DOHH2 (cell line): Measurements from ENCODE around the gene ISL1.

Source experiments
- H3F3A ChIP-seq: fragments of 200-600 bp; sonication (generic), shearing (Covaris generic); 2 replicates; pipeline ENCODE4 v1.6.0; 2016; ENCODE audit warnings: antibody characterized with exemption, mild to moderate bottlenecking; ENCODE audit not compliant: control insufficient read depth, insufficient read depth
- H3K27ac ChIP-seq: fragments of 200-600 bp; sonication (generic); 2 replicates; pipeline ENCODE4 v1.5.1; 2014; ENCODE audit warnings: low read depth, mild to moderate bottlenecking, low read length, moderate library complexity
- H3K27me3 ChIP-seq: fragments of 200-600 bp; sonication (generic); 2 replicates; pipeline ENCODE4 v1.6.1; 2014; ENCODE audit warnings: mild to moderate bottlenecking, low read length, mixed read lengths; ENCODE audit not compliant: control insufficient read depth
- H3K36me3 ChIP-seq: fragments of 200-600 bp; sonication (generic); 2 replicates; pipeline ENCODE4 v1.6.1; 2014; ENCODE audit warnings: mild to moderate bottlenecking, low read length, moderate library complexity, mixed read lengths; ENCODE audit not compliant: control insufficient read depth
- H3K4me1 ChIP-seq: fragments of 200-600 bp; sonication (generic); 2 replicates; pipeline ENCODE4 v1.6.1; 2014; ENCODE audit warnings: mild to moderate bottlenecking, low read length, mixed read lengths; ENCODE audit not compliant: control insufficient read depth
- H3K4me2 ChIP-seq: fragments of 200-600 bp; sonication (generic); 2 replicates; pipeline ENCODE4 v1.6.0; 2014; ENCODE audit warnings: mild to moderate bottlenecking, low read length, moderate library complexity
- H3K4me3 ChIP-seq: fragments of 200-600 bp; sonication (generic); 2 replicates; pipeline ENCODE4 v1.5.1; 2014; ENCODE audit warnings: mild to moderate bottlenecking, low read length, mixed read lengths
- H3K79me2 ChIP-seq: fragments of 200-600 bp; sonication (generic); 2 replicates; pipeline ENCODE4 v1.6.1; 2014; ENCODE audit warnings: mild to moderate bottlenecking, low read length, mixed read lengths; ENCODE audit not compliant: control insufficient read depth
- H3K9me2 ChIP-seq: fragments of 200-600 bp; sonication (generic); replicated peaks from 2 replicates; pipeline ENCODE4 v1.6.1; 2014; ENCODE audit warnings: mild to moderate bottlenecking, low read length, mixed read lengths; ENCODE audit not compliant: control insufficient read depth
- H3K9me3 ChIP-seq: fragments of 200-600 bp; sonication (generic); 2 replicates; pipeline ENCODE4 v1.6.1; 2014; ENCODE audit warnings: antibody characterized with exemption, low read length, mixed read lengths; ENCODE audit not compliant: control insufficient read depth, insufficient read depth
- H4K20me1 ChIP-seq: fragments of 200-600 bp; sonication (generic); 2 replicates; pipeline ENCODE4 v1.6.0; 2014; ENCODE audit warnings: low read depth, mild to moderate bottlenecking, antibody characterized with exemption, low read length, moderate library complexity; ENCODE audit not compliant: control insufficient read depth, insufficient read depth
- EZH2phosphoT487 ChIP-seq: fragments of 200-600 bp; sonication (generic); IDR thresholded peaks from 2 replicates; pipeline ENCODE4 v1.6.1; 2017; ENCODE audit warnings: borderline replicate concordance, mild to moderate bottlenecking, antibody characterized with exemption, low read length, moderate library complexity, mixed read lengths
- TF ChIP-seq, protein P1 (sequence below): fragments of 200-600 bp; sonication (generic); IDR thresholded peaks from one replicate; pipeline ENCODE4 v1.5.1; 2014; ENCODE audit warnings: antibody characterized with exemption, mild to moderate bottlenecking, low read depth, low read length; ENCODE audit not compliant: poor library complexity, severe bottlenecking

Gene ISL1

GRCh38 chr5:51399643-51400006, 16.4 kb downstream of the ISL1 start:
- Histone ChIP-seq H3K9me2 (no peaks in the 10 kb centered on the region), H3K9me3 (no peaks in the 10 kb centered on the region), H3K27me3 (peaks cover 14% of the 10 kb centered on the region), H3F3A (no peaks in the 10 kb centered on the region), H3K79me2 (no peaks in the 10 kb centered on the region), H3K36me3 (no peaks in the 10 kb centered on the region), H3K4me3 (no peak overlapping the region), H3K4me1 (no peaks in the 10 kb centered on the region), H4K20me1 (no peaks in the 10 kb centered on the region), H3K27ac (no peak overlapping the region), H3K4me2 (no peak overlapping the region)
- TF ChIP-seq, protein P1, sequence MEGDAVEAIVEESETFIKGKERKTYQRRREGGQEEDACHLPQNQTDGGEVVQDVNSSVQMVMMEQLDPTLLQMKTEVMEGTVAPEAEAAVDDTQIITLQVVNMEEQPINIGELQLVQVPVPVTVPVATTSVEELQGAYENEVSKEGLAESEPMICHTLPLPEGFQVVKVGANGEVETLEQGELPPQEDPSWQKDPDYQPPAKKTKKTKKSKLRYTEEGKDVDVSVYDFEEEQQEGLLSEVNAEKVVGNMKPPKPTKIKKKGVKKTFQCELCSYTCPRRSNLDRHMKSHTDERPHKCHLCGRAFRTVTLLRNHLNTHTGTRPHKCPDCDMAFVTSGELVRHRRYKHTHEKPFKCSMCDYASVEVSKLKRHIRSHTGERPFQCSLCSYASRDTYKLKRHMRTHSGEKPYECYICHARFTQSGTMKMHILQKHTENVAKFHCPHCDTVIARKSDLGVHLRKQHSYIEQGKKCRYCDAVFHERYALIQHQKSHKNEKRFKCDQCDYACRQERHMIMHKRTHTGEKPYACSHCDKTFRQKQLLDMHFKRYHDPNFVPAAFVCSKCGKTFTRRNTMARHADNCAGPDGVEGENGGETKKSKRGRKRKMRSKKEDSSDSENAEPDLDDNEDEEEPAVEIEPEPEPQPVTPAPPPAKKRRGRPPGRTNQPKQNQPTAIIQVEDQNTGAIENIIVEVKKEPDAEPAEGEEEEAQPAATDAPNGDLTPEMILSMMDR, result no peak
- no peak for TF ChIP-seq EZH2phosphoT487

DNA sequence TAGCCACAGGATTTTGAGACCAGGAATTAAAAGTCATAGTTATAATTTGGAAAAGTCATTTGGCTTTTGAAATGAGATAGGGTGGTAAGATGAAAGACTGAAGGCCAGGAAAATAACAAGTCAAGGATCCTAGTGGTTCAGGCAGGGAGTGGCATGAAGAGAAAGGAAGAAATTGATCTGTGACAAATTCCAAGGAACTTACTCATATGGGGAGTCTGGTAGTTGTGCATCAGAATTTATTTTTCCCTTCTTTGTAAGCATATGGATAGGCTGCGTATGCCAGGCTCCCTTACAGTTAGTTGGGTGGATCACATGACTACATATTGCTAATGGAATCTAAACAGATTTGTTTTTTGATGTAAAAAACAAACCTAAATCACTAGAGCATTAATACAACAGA, 21.0 kb downstream of the ISL1 start:
- no peaks in the 10 kb centered on the region for H3K27me3 ChIP-seq
- H3K9me3 ChIP-seq, result no peaks in the 10 kb centered on the region
- no peak overlapping the region for H3K4me3 ChIP-seq
- H3K4me2 ChIP-seq, result no peak overlapping the region
- no peaks in the 10 kb centered on the region for H3F3A ChIP-seq
- H3K27ac ChIP-seq, result no peak overlapping the region
- H4K20me1 ChIP-seq, result no peaks in the 10 kb centered on the region
- H3K36me3 ChIP-seq, result no peaks in the 10 kb centered on the region
- no peaks in the 10 kb centered on the region for H3K4me1 ChIP-seq
- H3K9me2 ChIP-seq, result no peaks in the 10 kb centered on the region
- TF ChIP-seq EZH2phosphoT487, result no peak
- TF ChIP-seq, protein P1, result no peak
- H3K79me2 ChIP-seq, result no peaks in the 10 kb centered on the region

GRCh38 chr5:51411921-51412325, 28.7 kb downstream of the ISL1 start:
- Histone ChIP-seq H3F3A (no peaks in the 10 kb centered on the region), H3K79me2 (no peaks in the 10 kb centered on the region), H4K20me1 (no peaks in the 10 kb centered on the region), H3K27ac (no peak overlapping the region), H3K9me2 (no peaks in the 10 kb centered on the region), H3K4me1 (no peaks in the 10 kb centered on the region), H3K4me3 (no peak overlapping the region), H3K4me2 (no peak overlapping the region), H3K9me3 (no peaks in the 10 kb centered on the region), H3K36me3 (no peaks in the 10 kb centered on the region), H3K27me3 (peaks cover 4% of the 10 kb centered on the region; the same call in 1 of the 2 replicates)
- TF ChIP-seq, protein P1, result no peak
- no peak for TF ChIP-seq EZH2phosphoT487

DNA sequence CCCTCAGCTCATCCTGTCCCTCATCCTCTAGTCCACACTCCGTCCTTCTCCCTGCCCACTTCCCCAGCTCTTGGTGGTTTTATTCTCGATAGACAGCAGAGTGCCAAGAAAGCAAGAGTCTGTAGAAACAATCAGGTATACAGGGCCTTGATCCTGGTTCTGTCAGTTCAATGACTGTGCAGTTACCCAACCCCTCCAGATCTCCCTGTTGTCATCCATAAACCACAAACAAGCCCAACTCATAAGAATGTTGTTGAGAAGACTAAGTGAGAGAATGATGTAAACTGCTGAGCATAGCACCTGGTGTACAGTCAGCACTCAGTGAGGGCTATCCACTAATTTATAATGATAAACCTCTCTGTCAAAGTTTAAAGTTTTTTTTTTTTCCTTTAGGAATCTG, 31.3 kb downstream of the ISL1 start:
- H3K9me3 ChIP-seq, result no peaks in the 10 kb centered on the region
- no peak overlapping the region for H3K4me2 ChIP-seq
- no peaks in the 10 kb centered on the region for H3K79me2 ChIP-seq
- no peaks in the 10 kb centered on the region for H3K4me1 ChIP-seq
- no peak overlapping the region for H3K4me3 ChIP-seq
- no peaks in the 10 kb centered on the region for H3K36me3 ChIP-seq
- TF ChIP-seq EZH2phosphoT487, result no peak
- TF ChIP-seq, protein P1, result no peak
- H3K27ac ChIP-seq, result no peak overlapping the region
- H3K9me2 ChIP-seq, result no peaks in the 10 kb centered on the region
- H3F3A ChIP-seq, result no peaks in the 10 kb centered on the region
- H3K27me3 ChIP-seq, result peaks cover 4% of the 10 kb centered on the region; the same call in 1 of the 2 replicates
- H4K20me1 ChIP-seq, result no peaks in the 10 kb centered on the region
